Stimulated activated naive CD4-positive, alpha-beta T cell treated with Interleukin-2 at 50 U/mL for 16 hours (primary cell): ENCODE measurements around the gene MRPL37.

Experiments used
- DNase-seq: peaks from one replicate; lab custom pipeline; 2025; lab: John Stamatoyannopoulos, UW

Gene MRPL37

DNA sequence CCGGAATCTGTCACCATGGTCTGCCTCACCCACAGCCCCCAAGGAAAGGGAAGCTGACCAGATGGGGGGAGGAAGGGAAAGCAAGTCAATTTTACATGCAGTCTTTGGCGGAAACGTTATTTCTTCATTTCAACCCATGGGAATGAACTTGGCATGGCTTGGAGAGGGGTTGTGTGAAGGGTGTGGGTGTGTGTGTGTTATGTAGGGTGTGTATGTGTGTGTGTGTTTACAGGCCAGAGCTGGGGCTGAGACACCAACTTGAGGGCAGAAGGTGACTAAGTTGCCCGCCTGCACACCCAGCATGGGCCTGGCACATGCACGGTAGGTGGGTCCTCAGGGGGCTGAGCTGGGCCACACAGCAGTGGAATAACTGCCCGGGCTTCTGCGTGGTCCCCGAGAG lies 65.2 kb downstream of the MRPL37 start:
- DNase-seq = no peak

- no peak for DNase-seq
These were observed 65.7 kb downstream of the MRPL37 start for GRCh38 chr1:54265659-54266058.

- DNase-seq = no peak
These were observed 66.2 kb downstream of the MRPL37 start for GRCh38 chr1:54266195-54266594.

- no peak for DNase-seq
These were observed 66.9 kb downstream of the MRPL37 start for GRCh38 chr1:54266908-54267307.
